ENCODE measurements around the gene DIAPH3.

DIAPH3 gene

DNA sequence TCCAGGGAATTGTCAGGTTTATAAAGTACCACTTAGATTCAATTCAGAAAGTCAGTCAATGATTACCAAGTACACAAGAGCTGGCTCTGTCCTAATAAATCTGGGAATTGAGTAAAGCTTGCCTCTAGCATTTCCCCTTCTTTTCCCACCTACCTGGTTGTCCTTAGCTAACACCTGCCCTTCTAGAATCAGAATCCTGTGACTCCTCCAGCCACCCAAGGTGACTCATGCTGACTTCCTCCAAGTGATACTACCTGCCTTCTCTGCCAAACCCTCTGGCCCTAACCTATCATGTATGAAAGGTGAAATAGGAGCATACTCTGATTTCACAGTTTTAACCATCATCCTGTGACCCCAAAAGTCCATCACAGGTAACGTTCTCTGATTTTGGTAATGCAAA is 151.2 kb downstream of the DIAPH3 start:
- no peak for DNase-seq

DNA sequence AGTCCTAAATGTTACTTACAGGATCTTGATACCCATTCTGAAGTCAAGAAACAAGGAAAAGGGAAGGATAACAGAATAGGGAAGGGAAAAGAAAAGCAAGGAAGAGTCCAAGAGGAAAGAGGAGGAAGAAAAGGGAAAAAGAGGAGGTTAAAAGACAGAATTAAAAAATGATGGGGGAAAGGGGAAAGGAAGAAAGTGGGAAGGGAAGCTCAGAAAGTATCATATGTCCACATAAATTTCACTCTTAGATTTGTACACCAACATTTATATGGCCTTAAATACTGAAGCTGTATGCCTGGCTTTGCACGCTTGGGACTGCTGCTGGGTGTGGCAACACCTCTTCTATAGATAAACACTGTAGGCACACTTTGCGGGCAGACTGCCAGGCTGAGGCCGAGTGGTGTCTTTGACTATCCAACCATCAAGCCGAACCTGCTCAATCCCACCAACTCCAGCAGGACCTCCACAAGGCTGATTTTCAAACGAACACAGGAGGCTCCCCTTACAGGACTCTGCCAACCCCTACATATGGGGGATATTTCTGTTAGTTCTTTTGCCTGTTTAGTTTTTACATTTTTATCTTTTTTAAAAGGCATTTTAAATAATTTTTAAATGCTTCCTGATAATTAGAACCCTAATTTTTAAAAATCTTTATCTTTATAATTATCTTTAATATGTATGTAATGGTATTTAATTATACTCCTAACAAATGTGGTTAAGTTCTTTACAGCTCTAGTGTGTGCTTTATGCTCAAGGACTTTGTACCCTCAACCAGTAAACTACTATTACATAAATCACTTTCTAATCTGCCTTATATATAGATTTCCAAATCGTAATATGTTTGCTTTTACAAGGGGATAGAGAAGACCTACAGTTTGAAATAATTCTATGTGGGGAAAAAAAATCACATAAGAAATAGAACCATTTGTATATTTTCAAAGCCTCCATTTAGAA is 154.2 kb downstream of the DIAPH3 start:
- DNase-seq, result no peak

DNA sequence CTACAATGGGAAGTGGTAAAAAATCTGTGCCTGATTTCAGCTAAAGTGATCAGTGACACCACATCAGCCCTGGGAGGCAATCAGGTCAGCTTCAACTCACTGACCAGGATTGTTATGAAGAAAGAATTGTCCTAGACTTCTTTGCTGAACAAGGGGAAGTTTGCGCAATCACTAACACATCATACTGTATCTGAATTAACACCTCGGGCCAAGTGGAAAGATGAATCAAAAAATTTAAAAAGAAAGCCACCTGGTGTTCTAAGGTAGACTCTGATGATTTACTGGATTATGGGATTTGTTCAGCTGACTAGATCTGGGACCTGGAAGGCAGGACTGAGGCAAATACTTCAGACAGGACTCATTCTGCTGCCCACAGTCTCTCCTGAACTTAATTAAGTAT is 161.8 kb downstream of the DIAPH3 start:
- DNase-seq, result peak; percentile 14

DNA sequence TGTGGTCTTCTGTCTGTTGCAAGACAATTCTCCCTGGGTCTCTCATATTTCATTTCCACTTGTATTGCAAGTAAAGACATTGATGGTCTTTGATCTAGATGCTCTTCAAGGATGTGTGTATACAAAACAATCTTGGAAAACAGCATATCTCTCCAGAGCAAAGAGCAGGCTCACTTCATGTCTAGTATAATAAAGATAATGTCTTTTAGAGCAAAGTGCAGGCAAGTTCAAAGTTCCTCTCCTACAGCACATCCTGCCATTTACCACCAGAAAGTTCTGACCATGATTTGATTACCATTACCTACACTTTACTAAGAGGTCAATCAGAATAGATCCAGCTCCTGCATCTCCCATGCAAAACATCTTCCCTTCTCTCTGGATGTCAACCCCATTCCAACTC is 162.8 kb downstream of the DIAPH3 start:
- no peak for DNase-seq

DNA sequence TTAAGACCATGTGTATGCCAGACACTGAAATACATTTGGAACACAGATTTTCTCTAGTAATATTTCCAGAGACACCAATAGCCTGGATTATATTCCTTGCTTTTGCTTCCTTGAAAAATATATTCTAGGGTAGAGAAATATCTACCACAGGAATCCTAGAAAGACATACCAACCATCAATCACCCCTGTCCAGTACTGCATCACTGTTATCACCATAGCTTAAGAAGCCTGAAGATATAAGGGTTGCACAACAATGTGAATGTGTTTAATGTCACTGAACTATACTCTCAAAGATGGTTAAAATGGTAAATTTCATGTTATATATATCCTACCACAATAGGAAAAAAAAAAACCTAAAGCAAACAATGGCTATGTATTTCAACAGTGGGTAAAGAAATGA is 163.6 kb downstream of the DIAPH3 start:
- DNase-seq, result no peak

DNA sequence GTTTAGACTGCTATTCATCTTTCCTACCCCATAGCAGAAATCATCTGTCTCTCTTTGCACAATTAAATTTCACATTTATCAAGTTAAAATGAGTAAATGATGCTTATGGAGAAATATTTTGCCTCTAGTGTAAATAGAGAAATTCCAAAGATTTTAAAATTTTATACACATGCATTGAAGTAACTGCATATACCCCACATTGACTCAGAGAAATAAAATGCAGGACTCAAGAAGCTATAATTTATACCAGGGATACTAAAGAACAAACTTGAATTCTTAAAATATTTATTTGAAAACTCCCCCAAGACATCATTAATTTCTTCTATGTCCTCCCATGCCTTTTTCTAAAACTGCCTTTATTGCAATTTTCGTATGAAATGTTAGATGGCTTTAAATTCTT is 165.8 kb downstream of the DIAPH3 start:
- no peak for DNase-seq

DNA sequence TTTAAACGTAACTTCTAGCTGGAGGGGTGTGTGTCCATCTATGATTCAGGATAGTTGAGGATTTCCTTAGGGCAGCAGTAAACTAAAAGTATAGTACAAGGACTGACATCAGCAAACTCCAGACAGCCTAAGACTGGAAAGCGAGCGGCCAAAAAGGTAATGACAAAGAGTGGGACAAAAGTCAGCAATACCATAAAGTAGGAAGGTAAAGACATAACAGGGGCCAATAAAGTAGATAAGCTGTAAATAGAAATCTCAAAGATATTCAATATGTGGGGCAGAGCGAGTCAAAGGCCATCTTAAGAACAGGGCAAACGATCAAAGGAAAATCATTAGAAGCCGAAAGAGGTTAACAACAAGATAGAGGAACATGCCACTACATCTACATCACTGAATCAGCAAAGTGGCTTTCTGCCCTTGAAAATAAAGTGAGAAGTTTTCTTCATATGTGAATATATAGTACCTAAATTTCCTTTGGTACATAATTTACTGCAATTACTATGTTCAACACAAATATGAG is 167.2 kb downstream of the DIAPH3 start:
- DNase-seq, result no peak

DNA sequence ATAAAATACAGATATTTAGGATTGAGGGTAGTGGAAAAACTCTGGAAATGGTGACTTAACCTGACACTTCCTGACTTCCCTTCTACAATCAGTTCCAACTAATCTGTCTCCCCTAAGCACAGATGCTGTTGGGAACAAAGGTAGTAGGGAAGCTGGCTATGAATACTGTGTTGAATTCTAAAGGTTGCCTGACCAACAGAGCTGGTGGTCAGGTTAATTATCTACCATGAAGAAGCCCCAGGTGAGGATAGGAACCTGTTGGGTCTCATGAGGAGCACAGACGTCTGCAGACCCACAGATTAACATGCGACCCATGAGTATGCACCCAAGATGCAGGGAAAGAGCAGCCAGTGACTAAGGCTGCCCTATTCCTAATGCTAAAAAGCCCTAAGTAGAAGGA is 172.3 kb downstream of the DIAPH3 start:
- DNase-seq, result no peak

DNA sequence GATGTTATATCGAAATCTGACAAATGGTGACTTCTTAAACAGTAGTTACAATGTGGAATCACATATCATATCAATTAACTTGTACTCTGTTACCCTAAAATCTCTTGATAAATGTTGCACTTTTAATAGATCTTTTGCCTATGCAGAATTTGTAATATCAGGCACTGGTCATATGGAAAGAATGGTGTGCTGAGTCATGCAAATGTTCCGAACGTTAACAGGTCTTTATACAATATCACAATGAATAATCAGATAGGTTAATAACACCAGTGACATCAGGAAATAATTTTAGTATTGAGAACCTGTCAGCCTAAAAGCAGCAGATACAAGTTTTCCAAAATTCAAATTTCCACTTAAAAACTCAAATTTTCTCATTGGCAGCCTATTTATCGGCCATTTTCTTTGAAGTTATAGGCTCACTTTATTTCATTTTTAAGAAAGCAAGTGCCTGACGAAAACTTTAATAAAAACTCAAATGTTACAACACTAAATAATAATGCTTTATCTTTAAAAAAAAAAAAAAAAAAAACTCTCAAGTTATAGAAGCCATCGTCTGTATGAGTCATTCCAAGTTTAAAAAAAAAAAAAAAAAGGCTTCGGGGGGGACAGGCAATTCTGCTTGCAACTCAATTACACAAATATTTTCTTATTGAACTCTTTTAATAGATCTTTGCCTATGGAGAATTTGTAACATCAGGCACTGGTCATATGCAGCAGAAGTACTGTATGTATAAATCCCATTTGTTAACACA is 180.9 kb downstream of the DIAPH3 start:
- no peak for DNase-seq

DNA sequence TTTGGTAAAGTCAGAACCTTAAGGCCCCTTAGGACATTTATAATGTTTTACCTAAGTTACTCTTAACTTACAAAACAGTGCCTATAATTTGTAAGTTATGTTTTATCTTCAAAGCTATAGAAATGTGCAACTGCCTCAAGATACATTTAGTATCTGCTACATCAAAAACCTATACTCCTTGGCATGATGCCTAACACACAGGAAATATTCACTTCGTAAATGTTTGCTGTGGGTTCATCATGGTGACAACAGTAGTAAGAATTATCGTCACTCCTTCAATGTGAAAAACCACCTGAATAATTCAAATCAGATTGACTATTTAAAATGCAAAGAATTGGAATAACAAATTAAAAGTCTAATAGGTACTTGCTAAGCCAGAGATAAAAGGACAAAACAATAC is 184.1 kb downstream of the DIAPH3 start:
- DNase-seq, result no peak

DNA sequence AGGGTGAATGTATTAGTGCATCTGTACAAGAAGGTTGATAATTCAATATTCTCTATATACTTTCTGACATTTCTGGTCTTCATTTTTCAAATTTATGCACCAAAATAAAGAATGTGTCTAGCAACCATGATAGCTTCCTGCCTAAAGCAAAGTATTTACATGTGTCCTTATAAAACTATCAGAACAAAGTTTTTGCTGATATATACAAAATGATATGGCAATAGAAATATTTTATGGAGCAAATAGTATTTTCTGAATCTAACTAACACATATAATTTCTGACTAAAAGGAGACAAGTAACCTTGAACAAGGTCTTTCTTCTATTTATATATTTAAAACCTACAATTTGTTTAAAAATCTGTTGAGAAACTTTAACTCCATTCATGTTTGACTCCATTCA is 184.9 kb downstream of the DIAPH3 start:
- no peak for DNase-seq

DNA sequence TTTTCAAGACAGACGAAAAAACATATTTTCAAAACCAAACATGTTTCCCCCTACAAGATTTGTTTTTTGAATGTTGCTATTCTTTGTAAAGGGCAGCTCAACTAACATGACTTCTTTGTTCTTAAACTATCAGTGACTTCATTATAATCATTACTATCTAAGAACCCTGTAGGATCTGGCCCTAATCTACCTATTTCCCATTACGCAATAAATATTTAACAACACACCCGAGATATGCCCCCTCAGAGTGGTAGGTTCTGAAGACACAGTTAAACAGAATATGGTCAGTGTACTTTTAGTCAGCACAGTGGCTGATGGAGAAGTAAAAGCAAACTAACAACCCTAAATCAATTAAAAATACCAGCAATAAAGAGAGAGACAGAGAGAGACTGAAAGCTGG is 186.9 kb downstream of the DIAPH3 start:
- DNase-seq, result no peak

DNA sequence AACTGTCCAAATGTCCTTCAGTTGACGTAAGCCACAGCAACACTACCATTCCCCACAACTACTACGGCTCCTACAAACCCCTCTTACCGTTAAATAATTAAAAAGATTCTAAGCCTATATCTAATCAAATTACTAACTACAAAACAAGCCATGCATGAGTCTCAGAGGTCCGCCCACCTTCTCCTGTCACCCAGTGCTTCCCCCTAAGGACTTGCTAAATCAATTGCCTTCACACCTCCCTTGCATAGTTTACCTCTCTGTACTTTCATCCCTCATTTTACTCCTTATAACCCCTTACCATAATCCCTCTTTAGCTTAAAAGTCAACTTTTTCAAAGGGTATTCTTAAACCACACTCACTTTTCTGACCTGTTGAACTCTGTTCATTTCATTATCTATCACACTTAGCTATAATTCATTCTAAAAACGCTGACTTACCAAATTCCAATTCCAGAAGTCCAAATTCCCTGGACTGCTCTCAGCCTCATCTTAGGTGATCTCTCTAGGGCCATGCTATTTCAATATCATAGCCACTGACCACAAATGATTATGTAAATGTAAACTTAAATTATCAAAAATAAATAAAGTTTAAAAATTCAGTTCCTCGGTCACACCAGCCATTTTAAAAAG is 187.8 kb downstream of the DIAPH3 start:
- no peak for DNase-seq

DNA sequence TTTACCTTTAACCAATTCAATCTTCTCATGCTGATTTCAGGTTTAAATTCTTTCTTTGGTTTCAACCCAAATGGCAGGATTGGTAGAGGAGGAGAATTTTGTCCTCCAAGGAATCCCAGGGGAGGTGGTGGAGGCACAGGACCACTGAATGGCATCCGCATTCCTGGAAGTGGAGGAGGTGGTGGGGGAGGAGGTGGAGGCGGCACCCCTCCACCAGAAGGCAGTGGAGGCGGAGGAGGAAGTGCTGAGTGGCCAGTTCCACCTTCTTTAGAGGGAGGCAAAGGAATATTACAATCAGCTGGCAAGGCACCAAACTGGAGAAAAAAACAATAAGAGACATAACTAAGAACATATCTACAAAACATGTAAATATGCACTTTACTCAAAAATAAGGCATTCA is 192.9 kb downstream of the DIAPH3 start:
- DNase-seq, result no peak

DNA sequence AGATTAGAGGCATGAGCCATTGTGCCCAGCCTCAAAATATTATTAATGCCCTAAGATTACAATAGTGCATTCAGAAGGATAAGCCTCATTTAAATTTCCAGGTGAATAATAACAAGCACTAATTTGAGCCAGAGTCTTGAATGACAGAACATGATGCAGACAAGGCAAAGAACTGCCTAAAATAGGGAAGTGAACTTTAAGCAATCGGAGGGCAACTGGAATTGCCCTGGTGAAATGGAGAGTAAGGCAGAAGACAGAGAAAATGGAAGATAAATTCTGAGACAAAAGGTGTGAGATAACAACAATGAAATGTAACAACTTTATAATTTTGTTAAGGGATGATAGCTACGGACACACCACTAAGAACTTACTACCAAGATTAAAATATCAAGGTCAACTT is 199.9 kb downstream of the DIAPH3 start:
- peak; percentile 14 for DNase-seq

DNA sequence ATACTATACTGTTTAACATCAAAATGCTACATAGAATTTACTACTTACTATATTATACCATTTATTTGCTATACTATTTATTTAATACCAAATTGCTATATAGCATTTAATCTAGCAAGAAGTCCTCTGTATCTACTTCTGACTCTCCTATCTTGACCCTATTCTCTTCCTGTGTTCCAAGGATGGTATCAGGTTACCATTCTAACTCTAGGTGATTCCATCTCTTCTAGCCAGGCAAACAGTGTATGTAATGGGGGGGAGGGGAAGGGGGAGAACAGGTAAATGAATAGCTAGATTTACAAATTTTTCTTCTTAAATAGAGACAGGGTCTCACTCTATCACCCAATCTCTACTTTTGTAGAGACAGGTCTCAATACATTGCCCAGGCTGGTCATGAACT is 200.3 kb downstream of the DIAPH3 start:
- DNase-seq, result no peak

DNA sequence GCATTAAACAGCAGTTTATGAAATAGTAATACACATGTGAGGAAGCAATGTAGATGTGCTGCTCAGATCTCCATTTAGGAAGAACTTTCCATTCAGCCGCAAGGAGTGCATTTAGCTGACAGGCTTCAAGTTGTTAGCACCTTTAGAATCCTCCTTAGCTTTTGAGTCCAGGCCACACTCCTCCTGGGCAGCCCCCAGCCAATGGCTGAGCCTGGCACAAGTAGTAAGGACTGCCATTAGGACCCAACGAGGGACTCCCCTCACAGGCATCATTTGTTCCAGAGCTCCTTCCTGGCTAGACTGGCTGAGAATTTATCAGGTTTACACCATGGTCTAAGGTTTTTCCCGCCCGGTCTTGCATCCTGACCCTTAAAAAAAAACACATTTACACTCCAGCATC is 201.4 kb downstream of the DIAPH3 start:
- no peak for DNase-seq

DNA sequence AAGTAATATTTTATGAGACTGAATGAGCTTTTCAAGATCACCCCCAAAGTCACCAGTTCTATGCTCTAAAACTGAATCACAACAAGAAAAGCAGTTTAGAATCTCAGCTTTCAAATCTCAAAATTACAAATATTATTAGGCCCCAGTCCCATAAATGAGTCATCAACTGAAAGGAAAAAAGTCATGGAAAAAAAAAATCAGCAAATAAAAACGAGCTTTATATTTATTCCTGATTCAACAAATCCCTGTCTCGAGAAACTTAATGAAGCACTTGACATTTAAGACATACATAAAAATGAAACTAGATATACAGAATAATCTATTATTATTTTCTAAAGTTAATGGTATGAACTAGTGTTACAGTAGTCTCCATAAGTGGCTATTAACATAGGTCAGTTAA is 203.0 kb downstream of the DIAPH3 start:
- no peak for DNase-seq

DNA sequence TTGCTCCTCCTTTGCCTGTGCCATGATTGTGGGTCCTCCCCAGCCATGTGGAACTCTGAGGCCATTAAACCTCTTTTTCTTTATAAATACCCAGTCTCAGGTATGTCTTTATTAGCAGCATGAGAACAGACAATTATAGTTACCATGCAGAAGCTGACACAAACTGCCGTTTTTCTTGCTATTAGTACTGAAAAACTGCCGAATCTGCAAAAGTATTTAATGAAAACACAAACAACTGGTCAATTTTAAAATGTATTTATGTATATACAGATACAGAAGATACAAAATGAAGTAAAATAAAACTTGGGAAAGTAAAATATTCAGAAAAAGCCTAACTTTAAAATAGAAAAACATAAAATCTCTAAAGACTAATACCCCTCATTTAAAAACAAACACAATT is 206.3 kb downstream of the DIAPH3 start:
- DNase-seq, result no peak

DNA sequence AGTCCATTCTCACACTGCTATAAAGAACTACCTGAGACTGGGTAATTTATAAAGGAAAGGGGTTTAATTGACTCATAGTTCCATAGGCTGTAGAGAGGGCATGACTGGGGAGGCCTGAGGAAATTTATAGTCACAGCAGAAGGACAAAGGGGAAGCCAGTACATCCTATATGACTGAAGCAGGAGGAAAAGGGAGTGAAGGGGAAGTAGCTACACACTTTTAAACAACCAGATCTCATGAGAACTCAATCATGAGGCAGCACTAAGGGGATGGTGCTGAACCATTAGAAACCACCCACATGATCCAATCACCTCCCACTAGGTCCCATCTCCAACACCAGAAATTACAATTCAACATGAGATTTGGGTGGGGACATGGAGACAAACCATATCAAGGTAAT is 209.1 kb downstream of the DIAPH3 start:
- DNase-seq, result peak; percentile 17

DNA sequence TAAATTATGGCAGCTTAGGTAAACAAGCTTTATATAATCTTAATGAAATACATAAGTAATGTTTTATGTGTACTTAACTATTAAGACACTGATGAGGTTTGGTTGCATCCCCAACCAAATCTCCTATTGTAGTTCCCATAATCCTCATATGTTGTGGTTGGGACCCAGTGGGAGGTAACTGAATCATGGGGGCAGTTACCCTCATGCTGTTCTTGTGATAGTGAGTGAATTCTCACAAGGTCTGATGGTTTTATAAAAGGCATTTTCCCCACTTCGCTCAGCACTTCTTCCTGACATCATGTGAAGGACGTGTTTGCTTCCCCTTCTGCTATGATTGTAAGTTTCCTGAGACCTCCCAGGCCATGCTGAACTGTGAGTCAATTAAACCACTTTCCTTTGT is 212.7 kb downstream of the DIAPH3 start:
- DNase-seq, result peak; percentile 13

DNA sequence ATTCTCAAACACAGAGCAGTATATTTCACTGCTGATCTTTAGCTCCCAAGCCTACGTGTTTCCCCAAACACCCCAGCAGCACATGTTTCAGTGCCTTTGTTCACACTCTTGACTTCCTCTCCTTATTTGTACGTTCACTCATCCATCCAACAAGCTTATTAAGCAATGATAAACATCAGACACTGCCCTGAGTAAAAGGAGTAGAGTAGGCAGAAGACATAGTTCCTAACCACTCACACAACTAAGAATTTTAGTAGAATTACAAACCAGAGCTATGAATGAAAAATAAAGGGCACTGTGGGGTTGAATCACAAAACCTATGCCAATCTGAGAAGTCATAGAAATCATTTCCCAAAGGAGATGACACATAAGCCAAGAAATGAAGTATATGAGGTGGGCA is 213.5 kb downstream of the DIAPH3 start:
- DNase-seq, result no peak

DNA sequence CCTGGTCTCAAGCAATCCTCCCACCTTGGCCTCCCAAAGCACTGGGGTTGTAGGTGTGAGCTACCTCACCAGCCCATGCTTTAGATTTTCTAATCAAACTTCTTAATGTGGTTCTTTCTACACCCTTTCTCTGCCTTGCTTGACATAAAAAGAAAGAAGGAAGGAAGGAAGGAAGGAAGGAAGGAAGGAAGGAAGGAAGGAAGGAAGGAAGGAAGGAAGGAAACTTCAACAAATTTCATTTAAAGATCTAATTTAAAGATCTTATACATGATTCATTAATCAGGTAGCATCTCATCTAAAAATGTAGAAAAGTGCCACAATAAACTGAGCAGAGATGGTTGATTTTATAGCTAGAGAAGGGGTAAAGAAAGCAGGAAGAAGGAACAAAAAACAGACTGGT is 215.0 kb downstream of the DIAPH3 start:
- DNase-seq, result no peak

DNA sequence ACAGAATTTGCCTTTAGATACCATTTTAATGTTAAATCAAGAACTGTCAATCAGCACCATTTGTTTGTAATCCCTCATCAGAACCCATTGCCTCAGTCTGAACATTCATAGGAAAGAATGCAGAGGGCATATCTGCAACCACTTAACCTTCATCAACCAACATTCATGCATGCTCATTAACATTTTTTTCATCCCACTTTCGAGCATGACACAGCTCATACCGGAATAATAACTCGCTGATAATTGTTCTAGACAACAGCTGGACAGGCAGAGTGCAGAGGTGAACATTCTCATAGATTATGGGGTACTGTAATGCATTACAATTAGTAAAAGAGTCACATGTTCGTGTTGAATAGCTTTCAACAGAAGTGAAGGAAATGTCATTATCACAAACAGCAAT is 216.8 kb downstream of the DIAPH3 start:
- no peak for DNase-seq

All from suppressor macrophage treated with lipopolysaccharide for 4 hours (primary cell).